Upper lobe of left lung (tissue), 6 donors: Measurements from ENCODE around the gene NAV2. TPM values are rescaled to one million over a fixed set of nuclear protein-coding genes. Genes with fewer than 3 reads are reported as not detected.

Source experiments
- ATAC-seq, 2 donors: fragments of 200-7000 bp; cut with Tn5 transposase; one replicate each; pipeline ENCODE4 v1.9.1; 2022; ENCODE audit warnings: mild to moderate bottlenecking in 2 of 2, moderate library complexity in 2 of 2; ENCODE audit not compliant: low FRiP score in 2 of 2
- DNase-seq, 2 donors: peaks; one replicate each; pipeline ENCODE4 v3.0.0-alpha.2; 2019 to 2020
- H3K27ac ChIP-seq, 4 donors: fragments of 200-600 bp; sonication (generic); one replicate each; pipeline ENCODE4 v1.5.1; 2016 to 2019
- H3K27me3 ChIP-seq, 4 donors: fragments of 200-600 bp; sonication (generic); one replicate each; pipeline ENCODE4 v1.5.1; 2017 to 2019
- H3K36me3 ChIP-seq, 4 donors: fragments of 200-600 bp; sonication (generic); one replicate each; pipeline ENCODE4 v1.5.1; 2016 to 2019
- H3K4me1 ChIP-seq, 4 donors: fragments of 200-600 bp; sonication (generic); one replicate each; pipeline ENCODE4 v1.5.1; 2018 to 2019
- H3K4me3 ChIP-seq, 4 donors: fragments of 200-600 bp; sonication (generic); one replicate each; pipeline ENCODE4 v1.5.1; 2017 to 2019; ENCODE audit warnings: mild to moderate bottlenecking in 2 of 4, moderate library complexity in 1 of 4
- H3K9me3 ChIP-seq, 4 donors: fragments of 200-600 bp; sonication (generic); one replicate each; pipeline ENCODE4 v1.5.1; 2018 to 2019
- CTCF ChIP-seq, 6 experiments: fragments of 450-650 bp in 4 of 6; fragments of 200-600 bp in 2 of 6; sonication (generic) in 2 of 6; IDR thresholded peaks; one replicate each; pipeline ENCODE4 v1.5.1; 2016 to 2019; ENCODE audit warnings: antibody characterized with exemption in 6 of 6
- EP300 ChIP-seq, 4 donors: sonication (generic); formaldehyde crosslinking; IDR thresholded peaks; one replicate each; pipeline ENCODE4 v1.5.1; 2017; ENCODE audit warnings: antibody characterized with exemption in 4 of 4, control low read depth in 2 of 4
- POLR2A ChIP-seq, 4 donors: fragments of 450-650 bp; IDR thresholded peaks; one replicate each; pipeline ENCODE4 v1.5.1; 2016 to 2017; ENCODE audit warnings: antibody characterized with exemption in 4 of 4, mild to moderate bottlenecking in 2 of 4
- POLR2AphosphoS5 ChIP-seq, 2 donors: sonication (generic); formaldehyde crosslinking; IDR thresholded peaks; one replicate each; pipeline ENCODE4 v1.5.1; 2017; ENCODE audit warnings: antibody characterized with exemption in 2 of 2
- WGBS, 2 donors: methylation state at CpG; one replicate each; pipeline ENCODE4 v1.1.5; 2017 to 2018; 5-methylcytosine and 5-hydroxymethylcytosine counted together
- total RNA-seq, 6 donors: library from RNA; depleted of rRNA in 4 of 6; stranded (reverse); fragments of >200 nt in 4 of 6; gene quantifications; one replicate each; pipeline versions ENCODE4 v1.1.0 to v1.2.1, GENCODE V29; 2016 to 2021
- donor health status: DM: no; HTN: no; CAD: no; lungs with moderate emphysema.
- donor health status: DM: no; HTN: yes; CAD: no; lungs with severe emphysema.

NAV2 gene
- total RNA-seq, 6 donors from 2014 or later: 40.5 to 61.4 (median 52.3) TPM

DNA sequence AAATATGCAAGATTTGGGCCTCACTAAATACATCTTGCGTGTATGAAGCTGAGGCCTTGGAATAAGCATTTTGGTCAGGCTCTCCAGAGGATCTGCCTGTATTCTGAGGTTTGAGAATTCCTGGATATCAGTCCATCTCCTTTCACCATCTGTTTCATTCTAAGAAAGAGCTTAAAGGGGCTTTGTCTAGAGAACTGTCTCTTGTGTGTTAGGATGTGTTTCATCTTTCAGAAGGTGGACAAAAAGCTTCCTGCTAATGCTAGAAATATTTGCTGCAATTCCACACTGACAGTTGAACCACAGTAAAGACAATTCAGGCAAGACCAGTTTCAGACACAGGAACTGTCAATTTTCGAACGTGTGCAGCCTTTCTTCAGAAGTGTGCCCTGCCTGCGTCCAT lies 262.2 kb downstream of the NAV2 start:
- H3K27me3 ChIP-seq: no peaks in the 10 kb centered on the region
- no peaks in the 10 kb centered on the region for H3K36me3 ChIP-seq
- no peak for DNase-seq
- no peak for ATAC-seq
- no peak overlapping the region for H3K4me3 ChIP-seq
- 86 to 90% methylated on average over 4 of the region's 4 CpGs for WGBS, 2 donors
- TF ChIP-seq POLR2A (IDR thresholded peaks at IDR 0.05) (no peak), EP300 (IDR thresholded peaks at IDR 0.05) (no peak), CTCF (IDR thresholded peaks at IDR 0.05) (no peak), POLR2AphosphoS5 (IDR thresholded peaks at IDR 0.05) (no peak)
- no peaks in the 10 kb centered on the region for H3K9me3 ChIP-seq
- peaks cover 0 to 11% (median 9%) of the 10 kb centered on the region in 4 donors for H3K4me1 ChIP-seq
- no peak overlapping the region for H3K27ac ChIP-seq

DNA sequence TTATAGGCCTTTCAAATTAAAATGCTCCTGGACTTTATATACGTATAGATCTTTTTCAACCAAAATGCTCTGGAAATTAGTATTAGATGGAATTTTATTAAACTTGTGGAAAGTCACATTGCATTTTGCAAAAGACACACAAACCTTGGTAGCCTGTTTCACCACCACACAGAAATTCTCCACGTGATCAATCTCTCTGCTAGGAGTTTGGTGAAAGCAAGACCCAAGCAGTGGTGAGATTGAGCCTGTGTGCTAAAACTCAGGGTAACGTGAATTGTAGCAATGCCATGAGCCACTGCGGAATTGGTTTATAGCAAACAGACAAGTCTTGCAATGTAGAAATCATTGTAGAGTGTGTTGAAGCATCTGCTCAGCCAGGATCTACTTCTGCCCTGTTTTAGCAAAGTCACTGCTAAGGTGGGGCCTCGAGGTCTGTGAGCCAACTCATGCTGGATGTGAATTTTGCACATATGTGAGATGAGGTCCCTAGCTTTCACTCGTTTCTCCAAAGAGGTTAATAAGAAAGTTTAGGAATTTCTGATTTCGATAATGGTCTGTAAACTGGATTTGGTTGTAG lies 262.9 kb downstream of the NAV2 start:
- DNase-seq: no peak
- no peak for ATAC-seq
- Histone ChIP-seq H3K4me1 (peaks cover 2 to 17% (median 13%) of the 10 kb centered on the region in 4 donors), H3K36me3 (no peaks in the 10 kb centered on the region), H3K4me3 (no peak overlapping the region), H3K9me3 (no peaks in the 10 kb centered on the region), H3K27me3 (no peaks in the 10 kb centered on the region), H3K27ac (no peak overlapping the region)
- TF ChIP-seq EP300 (IDR thresholded peaks at IDR 0.05) (no peak), POLR2AphosphoS5 (IDR thresholded peaks at IDR 0.05) (no peak), CTCF (IDR thresholded peaks at IDR 0.05) (no peak), POLR2A (IDR thresholded peaks at IDR 0.05) (no peak)
- WGBS, 2 donors: 90% methylated on average over 7 of the region's 7 CpGs

DNA sequence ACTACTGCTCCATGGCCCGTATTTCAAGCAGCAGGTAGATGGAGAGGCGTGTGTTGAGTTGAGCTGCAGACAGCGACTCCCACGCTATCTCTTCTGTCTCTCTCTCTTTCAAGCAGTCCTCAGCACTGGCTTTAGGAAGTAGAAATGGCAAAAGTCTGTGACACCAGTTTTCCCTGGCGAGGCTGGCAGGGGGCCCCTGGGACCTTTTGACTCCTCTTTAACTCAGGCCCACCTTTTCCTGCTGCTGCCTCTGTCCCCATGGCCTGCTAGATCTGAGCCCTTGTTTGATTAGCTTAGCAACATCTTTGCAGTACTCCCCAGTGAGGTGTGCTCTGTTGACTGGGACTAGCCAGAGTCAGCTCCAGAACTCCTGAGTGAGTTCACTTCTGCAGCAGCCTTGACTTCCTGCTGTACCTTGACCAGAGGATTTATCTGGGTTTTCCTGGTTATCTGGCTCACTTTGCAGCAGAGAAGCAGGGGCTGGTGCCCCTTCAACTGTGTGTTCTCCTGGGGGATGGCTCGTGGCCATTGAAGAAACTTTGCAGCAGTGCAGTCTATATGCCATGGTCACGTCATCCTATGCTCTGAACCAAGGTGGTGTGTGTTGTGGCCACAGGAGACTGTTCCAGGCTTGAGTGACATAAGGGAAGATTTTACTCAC lies 263.8 kb downstream of the NAV2 start:
- no peaks in the 10 kb centered on the region for H3K36me3 ChIP-seq
- H3K27me3 ChIP-seq: no peaks in the 10 kb centered on the region
- TF ChIP-seq CTCF (IDR thresholded peaks at IDR 0.05) (no peak), POLR2AphosphoS5 (IDR thresholded peaks at IDR 0.05) (no peak)
- H3K27ac ChIP-seq: no peak overlapping the region
- WGBS, 2 donors: 80 to 84% methylated on average over 5 to 7 of the region's 7 CpGs
- no peaks in the 10 kb centered on the region for H3K9me3 ChIP-seq
- ATAC-seq: no peak
- no peak overlapping the region for H3K4me3 ChIP-seq
- H3K4me1 ChIP-seq: peaks cover 11 to 25% (median 15%) of the 10 kb centered on the region in 4 donors
- no peak for DNase-seq

GRCh38 chr11:19977941-19978340 lies 265.3 kb downstream of the NAV2 start:
- 92 to 95% methylated on average over 9 of the region's 9 CpGs for WGBS, 2 donors
- Histone ChIP-seq H3K27me3 (no peaks in the 10 kb centered on the region), H3K9me3 (no peaks in the 10 kb centered on the region), H3K27ac (no peak overlapping the region), H3K36me3 (no peaks in the 10 kb centered on the region), H3K4me3 (no peak overlapping the region), H3K4me1 (peaks cover 18 to 30% (median 21%) of the 10 kb centered on the region in 4 donors)
- no peak for DNase-seq
- no peak for ATAC-seq
- TF ChIP-seq EP300 (IDR thresholded peaks at IDR 0.05) (no peak), CTCF (IDR thresholded peaks at IDR 0.05) (no peak), POLR2A (IDR thresholded peaks at IDR 0.05) (no peak), POLR2AphosphoS5 (IDR thresholded peaks at IDR 0.05) (no peak)
